GM23248 (cell line): ENCODE results near the gene UNC93A.

Experiments used
- EZH2 ChIP-seq: fragments of 200-600 bp; sonication (generic); IDR thresholded peaks from 2 replicates; pipeline ENCODE4 v1.6.1; 2018; ENCODE audit warnings: antibody characterized with exemption, mild to moderate bottlenecking; ENCODE audit not compliant: insufficient read depth, poor library complexity, severe bottlenecking
- EZH2phosphoT487 ChIP-seq: fragments of 200-600 bp; sonication (generic); IDR thresholded peaks from 2 replicates; pipeline ENCODE4 v1.6.1; 2018; ENCODE audit warnings: antibody characterized with exemption, moderate library complexity, mild to moderate bottlenecking, low read depth; ENCODE audit not compliant: insufficient read depth

GRCh38 chr6:167272696-167273379, 18.3 kb upstream of the UNC93A start:
- TF ChIP-seq EZH2phosphoT487 (no peak), EZH2 (no peak)
